CD4-positive, alpha-beta T cell treated with Interferon alpha-2 for 1 hour (primary cell): ENCODE measurements around the gene POLA1.

ENCODE experiments used
- DNase-seq, 2 donors: peaks; one replicate each; pipeline ENCODE4 v3.0.0-alpha.2; 2020 to 2022

POLA1 gene

GRCh38 chrX:25011589-25012432 is 318.1 kb downstream of the POLA1 start:
- DNase-seq: no peak

GRCh38 chrX:25012433-25012735 is 318.7 kb downstream of the POLA1 start:
- no peak for DNase-seq

GRCh38 chrX:25012793-25013631 is 319.3 kb downstream of the POLA1 start:
- DNase-seq: no peak

GRCh38 chrX:25013632-25014365 is 320.1 kb downstream of the POLA1 start:
- peak in 1 of 2 donors; percentile 21 for DNase-seq

- DNase-seq: no peak
These were observed 320.7 kb downstream of the POLA1 start for GRCh38 chrX:25014366-25014838.

GRCh38 chrX:25015486-25016360 is 322.0 kb downstream of the POLA1 start, which contains the start of gene ARX:
Gene ARX, minus strand, starts transcription at chrX:25015965. Its CDS starts 228 bp downstream, at chrX:25015737.
- peak in 1 of 2 donors; percentile 31 for DNase-seq

GRCh38 chrX:25016361-25016671 is 322.6 kb downstream of the POLA1 start:
- DNase-seq: no peak

GRCh38 chrX:25016938-25017598 is 323.4 kb downstream of the POLA1 start:
- DNase-seq: no peak

- no peak for DNase-seq
These were observed 324.0 kb downstream of the POLA1 start for GRCh38 chrX:25017667-25018247.

GRCh38 chrX:25018682-25019081 is 325.0 kb downstream of the POLA1 start:
- DNase-seq: no peak

- DNase-seq: no peak
These were observed 326.1 kb downstream of the POLA1 start for GRCh38 chrX:25019707-25020390.

- no peak for DNase-seq
These were observed 326.7 kb downstream of the POLA1 start for GRCh38 chrX:25020391-25020904.

- DNase-seq: peak in 1 of 2 donors; percentile 39
These were observed 327.3 kb downstream of the POLA1 start for GRCh38 chrX:25020905-25021449.

GRCh38 chrX:25022499-25023325 is 329.0 kb downstream of the POLA1 start:
- DNase-seq: no peak

GRCh38 chrX:25023908-25024307 is 330.2 kb downstream of the POLA1 start:
- no peak for DNase-seq

GRCh38 chrX:25025615-25026014 is 331.9 kb downstream of the POLA1 start:
- no peak for DNase-seq

GRCh38 chrX:25026576-25026975 is 332.9 kb downstream of the POLA1 start:
- DNase-seq: no peak

GRCh38 chrX:25028726-25029125 is 335.0 kb downstream of the POLA1 start:
- DNase-seq: no peak

- no peak for DNase-seq
These were observed 335.6 kb downstream of the POLA1 start for GRCh38 chrX:25029288-25029825.
